MM.1S (cell line): Measurements from ENCODE around the gene TSGA10.
"Not testable (repeated sequence)": the region's sequence is repeated elsewhere in the genome, so short reads cannot be mapped to it uniquely, and the experiment has no call there.

Source experiments
- DNase-seq: peaks from one replicate; pipeline ENCODE4 v3.0.0-alpha.2; 2015
- H2AFZ ChIP-seq: fragments of 300-600 bp; sonication (generic); 2 replicates; pipeline ENCODE4 v1.6.0; 2016; ENCODE audit warnings: antibody characterized with exemption, low read length
- H3F3A ChIP-seq: fragments of 300-600 bp; sonication (generic); 2 replicates; pipeline ENCODE4 v1.6.1; 2016; ENCODE audit warnings: mild to moderate bottlenecking, antibody characterized with exemption, low read length, moderate library complexity, mixed read lengths; ENCODE audit not compliant: insufficient read depth
- H3K27ac ChIP-seq: fragments of 300-600 bp; sonication (generic); 2 replicates; pipeline ENCODE4 v1.5.1; 2016; ENCODE audit warnings: mild to moderate bottlenecking, low read length
- H3K27me3 ChIP-seq: fragments of 300-600 bp; sonication (generic); replicated peaks from 2 replicates; pipeline ENCODE4 v1.6.0; 2016; ENCODE audit warnings: low read length; ENCODE audit not compliant: insufficient read depth
- H3K36me3 ChIP-seq: fragments of 300-600 bp; sonication (generic); replicated peaks from 2 replicates; pipeline ENCODE4 v1.6.1; 2016; ENCODE audit warnings: mild to moderate bottlenecking, low read length, mixed read lengths; ENCODE audit not compliant: insufficient read depth
- H3K4me1 ChIP-seq: fragments of 300-600 bp; sonication (generic); 2 replicates; pipeline ENCODE4 v1.6.1; 2016; ENCODE audit warnings: low read length, mixed read lengths
- H3K4me2 ChIP-seq: fragments of 300-600 bp; sonication (generic); 2 replicates; pipeline ENCODE4 v1.6.0; 2016; ENCODE audit warnings: low read depth, low read length
- H3K4me3 ChIP-seq: fragments of 300-600 bp; sonication (generic); 2 replicates; pipeline ENCODE4 v1.5.1; 2016; ENCODE audit warnings: low read length, mixed read lengths
- H3K79me2 ChIP-seq: fragments of 300-600 bp; sonication (generic); 2 replicates; pipeline ENCODE4 v1.6.1; 2016; ENCODE audit warnings: mixed run types, low read length, mixed read lengths
- H3K9ac ChIP-seq: fragments of 300-600 bp; sonication (generic); 2 replicates; pipeline ENCODE4 v1.6.1; 2016; ENCODE audit warnings: low read length, mixed read lengths
- H3K9me2 ChIP-seq: fragments of 300-600 bp; sonication (generic); replicated peaks from 2 replicates; pipeline ENCODE4 v1.6.1; 2016; ENCODE audit warnings: mild to moderate bottlenecking, low read length, mixed read lengths; ENCODE audit not compliant: insufficient read depth
- H3K9me3 ChIP-seq: fragments of 300-600 bp; sonication (generic); replicated peaks from 2 replicates; pipeline ENCODE4 v1.6.1; 2016; ENCODE audit warnings: mild to moderate bottlenecking, low read length, mixed read lengths; ENCODE audit not compliant: insufficient read depth
- H4K20me1 ChIP-seq: fragments of 300-600 bp; sonication (generic); 2 replicates; pipeline ENCODE4 v1.6.1; 2016; ENCODE audit warnings: mild to moderate bottlenecking, low read length, moderate library complexity, mixed read lengths; ENCODE audit not compliant: insufficient read depth
- EZH2 ChIP-seq: fragments of 300-600 bp; sonication (generic); optimal IDR thresholded peaks from 2 replicates; pipeline ENCODE3; 2017; ENCODE audit warnings: low read depth, mild to moderate bottlenecking, antibody characterized with exemption, low read length, mixed read lengths
- EZH2phosphoT487 ChIP-seq: fragments of 300-600 bp; sonication (generic); IDR thresholded peaks from 2 replicates; pipeline ENCODE4 v1.6.1; 2018; ENCODE audit warnings: antibody characterized with exemption, low read length
- TF ChIP-seq, protein P1 (sequence below): fragments of 300-600 bp; sonication (generic); IDR thresholded peaks from 2 replicates; pipeline ENCODE4 v1.5.1; 2016; ENCODE audit warnings: antibody characterized with exemption, low read length, mixed read lengths

TSGA10 gene

DNA sequence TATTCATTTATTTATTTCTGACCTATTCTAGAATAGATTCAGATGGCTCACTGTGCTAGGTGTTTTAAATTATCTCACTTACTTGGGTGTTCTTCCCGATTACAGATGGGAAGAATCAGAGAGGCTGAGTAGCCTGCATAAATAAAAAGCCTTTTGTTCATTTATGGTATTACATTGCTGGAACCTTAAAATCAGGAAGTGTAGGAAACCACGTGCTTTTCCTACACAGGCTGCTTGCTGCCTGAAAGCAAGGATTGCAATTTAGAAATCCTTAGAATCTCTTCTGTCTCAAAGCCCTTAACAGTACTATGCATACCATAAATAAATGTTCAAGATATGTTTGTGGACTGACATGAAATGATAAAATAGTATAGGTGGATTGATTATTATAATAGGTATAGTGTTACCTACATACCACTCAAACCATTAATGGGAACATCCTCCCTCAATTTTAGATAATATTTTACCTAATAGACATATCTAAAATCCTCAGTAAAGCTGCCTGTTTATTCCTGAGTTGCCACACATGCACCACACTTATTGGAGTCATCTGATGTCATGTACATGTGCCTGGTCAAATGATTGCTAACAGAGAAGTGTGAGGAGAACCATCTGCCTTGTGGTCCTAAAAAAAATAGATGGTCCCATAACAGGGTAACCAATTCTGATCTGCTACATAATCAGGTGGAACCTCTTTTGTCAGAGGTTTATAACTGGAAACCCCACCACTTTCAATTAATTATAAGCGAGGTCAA lies 86.7 kb downstream of the TSGA10 start:
- no peaks in the 10 kb centered on the region for H4K20me1 ChIP-seq
- no peak overlapping the region for H3K9ac ChIP-seq
- no peaks in the 10 kb centered on the region for H3K79me2 ChIP-seq
- peaks cover 18% of the 10 kb centered on the region for H3K4me1 ChIP-seq
- H2AFZ ChIP-seq = 0 out of 2 replicates have a peak overlapping the region, but pooled peaks have one; percentile 0
- H3F3A ChIP-seq = peaks cover 5% of the 10 kb centered on the region; the same call in 1 of the 2 replicates
- no peaks in the 10 kb centered on the region for H3K9me3 ChIP-seq
- no peak for DNase-seq
- no peak overlapping the region for H3K4me2 ChIP-seq
- H3K27me3 ChIP-seq = no peaks in the 10 kb centered on the region
- H3K36me3 ChIP-seq = no peaks in the 10 kb centered on the region
- no peaks in the 10 kb centered on the region for H3K9me2 ChIP-seq
- H3K27ac ChIP-seq = no peak overlapping the region
- H3K4me3 ChIP-seq = no peak overlapping the region
- TF ChIP-seq EZH2phosphoT487 (no peak), EZH2 (no peak)
- TF ChIP-seq, protein P1, sequence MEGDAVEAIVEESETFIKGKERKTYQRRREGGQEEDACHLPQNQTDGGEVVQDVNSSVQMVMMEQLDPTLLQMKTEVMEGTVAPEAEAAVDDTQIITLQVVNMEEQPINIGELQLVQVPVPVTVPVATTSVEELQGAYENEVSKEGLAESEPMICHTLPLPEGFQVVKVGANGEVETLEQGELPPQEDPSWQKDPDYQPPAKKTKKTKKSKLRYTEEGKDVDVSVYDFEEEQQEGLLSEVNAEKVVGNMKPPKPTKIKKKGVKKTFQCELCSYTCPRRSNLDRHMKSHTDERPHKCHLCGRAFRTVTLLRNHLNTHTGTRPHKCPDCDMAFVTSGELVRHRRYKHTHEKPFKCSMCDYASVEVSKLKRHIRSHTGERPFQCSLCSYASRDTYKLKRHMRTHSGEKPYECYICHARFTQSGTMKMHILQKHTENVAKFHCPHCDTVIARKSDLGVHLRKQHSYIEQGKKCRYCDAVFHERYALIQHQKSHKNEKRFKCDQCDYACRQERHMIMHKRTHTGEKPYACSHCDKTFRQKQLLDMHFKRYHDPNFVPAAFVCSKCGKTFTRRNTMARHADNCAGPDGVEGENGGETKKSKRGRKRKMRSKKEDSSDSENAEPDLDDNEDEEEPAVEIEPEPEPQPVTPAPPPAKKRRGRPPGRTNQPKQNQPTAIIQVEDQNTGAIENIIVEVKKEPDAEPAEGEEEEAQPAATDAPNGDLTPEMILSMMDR = no peak

DNA sequence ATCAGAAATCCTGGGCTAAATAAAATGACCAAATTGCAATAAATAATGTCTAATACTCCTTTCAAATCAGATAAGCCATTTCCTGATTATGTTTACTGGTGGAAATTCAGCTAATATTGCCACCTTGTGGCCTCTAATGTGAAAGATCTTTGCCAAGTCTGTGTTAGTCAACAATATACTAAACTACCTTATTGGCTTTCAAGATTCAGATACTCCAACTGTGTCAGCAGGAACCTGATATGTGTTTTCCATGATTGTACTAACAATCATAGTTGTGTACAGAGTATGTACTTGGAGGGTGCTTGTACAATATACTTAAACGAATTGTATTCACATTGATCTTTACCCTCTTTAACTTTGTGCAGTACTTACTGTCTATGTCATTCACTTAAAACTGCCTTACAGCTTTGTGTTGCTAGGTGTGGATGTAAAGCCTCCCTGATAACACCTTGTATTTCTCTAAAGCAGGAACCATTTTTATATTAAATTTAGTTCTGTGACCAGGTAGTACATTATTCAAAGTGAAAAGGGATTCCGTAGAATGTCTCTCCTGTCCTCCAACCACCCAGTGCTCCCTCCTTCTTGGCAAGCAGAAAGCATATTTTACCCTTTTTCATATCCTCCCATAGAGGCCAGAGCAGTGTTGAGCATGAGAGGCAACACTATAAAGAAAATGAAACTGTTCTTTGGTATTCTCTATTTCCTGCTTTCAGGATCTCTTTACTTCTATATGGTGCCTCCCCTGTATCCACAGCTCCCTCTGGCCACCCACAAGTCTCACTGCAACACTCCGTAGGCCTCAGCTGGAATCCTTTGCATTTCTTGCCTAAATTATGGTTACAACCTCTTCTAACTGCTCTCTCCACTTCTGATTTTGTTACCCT lies 88.4 kb downstream of the TSGA10 start:
- Histone ChIP-seq H3K4me2 (peak overlapping the region; percentile 78), H3K27ac (peak overlapping the region; percentile 78), H3F3A (peaks cover 5% of the 10 kb centered on the region; the same call in 1 of the 2 replicates), H3K36me3 (no peaks in the 10 kb centered on the region), H4K20me1 (no peaks in the 10 kb centered on the region), H2AFZ (peak overlapping the region; percentile 67), H3K27me3 (no peaks in the 10 kb centered on the region), H3K9ac (peak overlapping the region; percentile 38; the same call in 1 of the 2 replicates), H3K9me3 (no peaks in the 10 kb centered on the region), H3K9me2 (no peaks in the 10 kb centered on the region), H3K79me2 (no peaks in the 10 kb centered on the region), H3K4me3 (peak overlapping the region; percentile 47), H3K4me1 (peaks cover 18% of the 10 kb centered on the region)
- peak; percentile 87 for DNase-seq
- TF ChIP-seq EZH2phosphoT487 (no peak), EZH2 (no peak)
- TF ChIP-seq, protein P1 = peak; percentile 69

DNA sequence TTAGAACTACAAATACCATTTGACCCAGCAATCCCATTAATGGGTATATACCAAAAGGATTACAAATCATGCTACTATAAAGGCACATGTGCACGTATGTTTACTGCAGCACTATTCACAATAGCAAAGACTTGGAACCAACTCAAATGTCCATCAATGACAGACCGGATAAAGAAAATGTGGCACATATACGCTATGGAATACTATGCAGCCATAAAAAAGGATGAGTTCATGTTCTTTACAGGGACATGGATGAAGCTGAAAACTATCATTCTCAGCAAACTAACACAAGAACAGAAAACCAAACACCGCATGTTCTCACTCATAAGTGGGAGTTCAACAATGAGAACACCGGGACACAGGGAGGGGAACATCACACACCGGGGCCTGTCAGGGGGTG lies 105.6 kb downstream of the TSGA10 start:
- not testable (repeated sequence) for H3K4me2 ChIP-seq, H3F3A ChIP-seq, H3K4me3 ChIP-seq, DNase-seq, H3K9me3 ChIP-seq, H3K4me1 ChIP-seq, H3K9me2 ChIP-seq, H4K20me1 ChIP-seq, H3K9ac ChIP-seq, H3K27me3 ChIP-seq, H3K79me2 ChIP-seq, H2AFZ ChIP-seq, H3K27ac ChIP-seq, H3K36me3 ChIP-seq

DNA sequence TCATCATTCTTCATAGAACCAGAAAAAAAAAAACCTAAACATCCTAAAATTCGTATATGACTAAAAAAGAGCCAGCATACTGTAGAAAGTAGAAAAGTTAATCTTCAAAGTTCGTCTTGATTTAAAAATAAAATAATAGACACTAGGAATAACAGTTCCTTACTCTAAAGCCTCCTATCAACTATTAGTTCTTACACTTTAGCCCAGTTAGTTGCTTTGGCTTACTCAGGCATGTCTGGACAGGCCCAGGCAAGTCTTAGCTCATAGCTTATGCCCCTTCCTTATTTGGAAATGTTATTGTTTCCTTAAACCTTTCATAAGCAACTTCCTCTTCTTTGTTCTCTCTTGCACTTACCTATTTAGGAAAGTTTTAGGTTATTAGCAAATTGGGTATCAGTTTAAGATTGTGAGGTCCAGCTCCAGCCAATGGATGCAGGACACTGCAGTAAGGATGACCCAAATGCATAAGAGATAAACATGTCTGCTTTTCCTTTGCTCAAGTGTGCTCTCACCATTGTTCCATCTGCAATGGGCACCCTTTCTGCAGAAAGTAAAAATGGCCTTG lies 113.9 kb downstream of the TSGA10 start:
- not testable (repeated sequence) for H3K4me3 ChIP-seq, H4K20me1 ChIP-seq, H3K4me2 ChIP-seq, H3K27ac ChIP-seq, H3K79me2 ChIP-seq, H3K9me3 ChIP-seq, H3K9ac ChIP-seq, H3K36me3 ChIP-seq, H3F3A ChIP-seq, H3K27me3 ChIP-seq, H3K9me2 ChIP-seq
- Histone ChIP-seq H3K4me1 (peaks cover 16% of the 10 kb centered on the region), H2AFZ (0 out of 2 replicates have a peak overlapping the region, but pooled peaks have one; percentile 33)
- DNase-seq = peak; percentile 38
